Neural progenitor cell (in vitro differentiated cells): Measurements from ENCODE around the gene TM4SF5. TPM values are rescaled to one million over a fixed set of nuclear protein-coding genes. Genes with fewer than 3 reads are reported as not detected.
A peak's percentile ranks its signal among the peaks of the same experiment; 100 is the strongest.
"Not testable (repeated sequence)": the region's sequence is repeated elsewhere in the genome, so short reads cannot be mapped to it uniquely, and the experiment has no call there.

Experiments used
- DNase-seq: peaks from one replicate; pipeline ENCODE4 v3.0.0-alpha.2; 2016; ENCODE audit warnings: low spot score
- H2AFZ ChIP-seq: fragments of 200-600 bp; sonication (generic); replicated peaks from 2 replicates; pipeline ENCODE4 v1.6.1; 2016; ENCODE audit warnings: antibody characterized with exemption
- H3F3A ChIP-seq: fragments of 200-600 bp; sonication (generic); 2 replicates; pipeline ENCODE4 v1.6.1; 2016; ENCODE audit warnings: antibody characterized with exemption, low read depth
- H3K27ac ChIP-seq: fragments of 200-600 bp; sonication (generic); 2 replicates; pipeline ENCODE4 v1.5.1; 2016; ENCODE audit warnings: mild to moderate bottlenecking
- H3K27me3 ChIP-seq: fragments of 200-600 bp; sonication (generic); 2 replicates; pipeline ENCODE4 v1.6.1; 2016; ENCODE audit warnings: mild to moderate bottlenecking, moderate library complexity
- H3K36me3 ChIP-seq: fragments of 200-600 bp; sonication (generic); 2 replicates; pipeline ENCODE4 v1.5.1; 2016
- H3K4me1 ChIP-seq: fragments of 200-600 bp; sonication (generic); 2 replicates; pipeline ENCODE4 v1.6.1; 2016; ENCODE audit warnings: mixed run types
- H3K4me2 ChIP-seq: fragments of 200-600 bp; sonication (generic); 2 replicates; pipeline ENCODE4 v1.6.1; 2016
- H3K4me3 ChIP-seq: fragments of 200-600 bp; sonication (generic); 2 replicates; pipeline ENCODE4 v1.5.1; 2016
- H3K79me2 ChIP-seq: fragments of 200-600 bp; sonication (generic); 2 replicates; pipeline ENCODE4 v1.6.1; 2016; ENCODE audit warnings: low read depth
- H3K9ac ChIP-seq: fragments of 200-600 bp; sonication (generic); 2 replicates; pipeline ENCODE4 v1.6.1; 2016
- H3K9me3 ChIP-seq: fragments of 200-600 bp; sonication (generic); 2 replicates; pipeline ENCODE4 v1.5.1; 2016; ENCODE audit warnings: low read depth
- H4K20me1 ChIP-seq: fragments of 200-600 bp; sonication (generic); 2 replicates; pipeline ENCODE4 v1.6.1; 2016; ENCODE audit warnings: low read depth
- H3K27ac Mint-ChIP-seq: 3 replicates; pipeline ENCODE4 v1.8.0; 2021; ENCODE audit warnings: mixed read lengths
- H3K27me3 Mint-ChIP-seq: 2 replicates; pipeline ENCODE4 v1.8.0; 2022; ENCODE audit warnings: low read depth, mild to moderate bottlenecking, inconsistent platforms, moderate library complexity, mixed read lengths; ENCODE audit not compliant: insufficient read depth
- H3K36me3 Mint-ChIP-seq: 3 replicates; pipeline ENCODE4 v1.8.0; 2021; ENCODE audit warnings: mixed read lengths
- H3K4me1 Mint-ChIP-seq: 3 replicates; pipeline ENCODE4 v1.8.0; 2021; ENCODE audit warnings: mixed read lengths
- H3K4me3 Mint-ChIP-seq: 3 replicates; pipeline ENCODE4 v1.8.0; 2021; ENCODE audit warnings: mild to moderate bottlenecking, moderate library complexity, mixed read lengths
- H3K9me3 Mint-ChIP-seq: 3 replicates; pipeline ENCODE4 v1.8.0; 2020; ENCODE audit warnings: mixed read lengths
- CTCF ChIP-seq: fragments of 200-600 bp; sonication (generic); IDR thresholded peaks from 2 replicates; pipeline ENCODE4 v1.5.1; 2017; ENCODE audit warnings: antibody characterized with exemption, mild to moderate bottlenecking
- EZH2 ChIP-seq: fragments of 200-600 bp; sonication (generic); IDR thresholded peaks from 2 replicates; pipeline ENCODE4 v1.6.1; 2017; ENCODE audit warnings: antibody characterized with exemption, mild to moderate bottlenecking, moderate library complexity
- EZH2phosphoT487 ChIP-seq: fragments of 200-600 bp; sonication (generic); IDR thresholded peaks from 2 replicates; pipeline ENCODE4 v1.6.1; 2017; ENCODE audit warnings: antibody characterized with exemption
- total RNA-seq: library from RNA; depleted of rRNA; stranded (reverse); fragments of >200 nt; gene quantifications from 2 replicates; pipeline ENCODE4 v1.2.3, GENCODE V29; 2015; ENCODE audit warnings: low replicate concordance

Gene TM4SF5
- total RNA-seq, 1 donor from 2014 or later = not detected

DNA sequence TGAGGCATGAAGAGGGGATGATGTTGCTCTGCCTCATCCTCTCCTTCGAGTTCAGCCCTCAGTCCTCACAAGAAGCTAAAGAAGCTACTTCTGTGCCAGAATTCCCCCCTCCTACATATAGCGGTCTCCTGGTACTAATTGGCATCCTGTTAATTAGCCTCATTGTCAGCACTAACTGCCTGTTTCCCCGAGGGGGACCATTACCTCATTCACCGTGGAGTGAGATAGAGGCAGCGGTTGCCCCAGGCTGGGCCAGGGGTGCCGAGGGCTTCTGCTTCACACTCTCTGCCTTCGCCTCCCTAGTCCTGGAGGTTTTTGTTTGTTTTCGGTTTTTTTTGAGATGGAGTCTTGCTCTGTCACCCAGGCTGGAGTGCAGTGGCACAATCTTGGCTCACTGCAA is 55.7 kb downstream of the TM4SF5 start:
- no peak overlapping the region for H2AFZ ChIP-seq
- no peaks in the 10 kb centered on the region for H3K4me1 ChIP-seq
- H3K9me3 ChIP-seq = no peaks in the 10 kb centered on the region
- no peak overlapping the region for H3K27ac ChIP-seq
- no peak overlapping the region for H3K4me3 ChIP-seq
- peaks cover 6% of the 10 kb centered on the region for H3F3A ChIP-seq
- Mint-ChIP-seq H3K9me3 (no peaks in the 10 kb centered on the region), H3K36me3 (no peaks in the 10 kb centered on the region), H3K4me3 (no peak overlapping the region), H3K27ac (no peak overlapping the region), H3K4me1 (peaks cover 3% of the 10 kb centered on the region), H3K27me3 (peaks cover 3% of the 10 kb centered on the region)
- H3K27me3 ChIP-seq = no peaks in the 10 kb centered on the region
- H3K36me3 ChIP-seq = no peaks in the 10 kb centered on the region
- no peaks in the 10 kb centered on the region for H3K79me2 ChIP-seq
- peak; percentile 16 for DNase-seq
- TF ChIP-seq EZH2phosphoT487 (no peak), EZH2 (no peak), CTCF (no peak)
- H4K20me1 ChIP-seq = no peaks in the 10 kb centered on the region
- H3K4me2 ChIP-seq = no peak overlapping the region
- H3K9ac ChIP-seq = no peak overlapping the region

DNA sequence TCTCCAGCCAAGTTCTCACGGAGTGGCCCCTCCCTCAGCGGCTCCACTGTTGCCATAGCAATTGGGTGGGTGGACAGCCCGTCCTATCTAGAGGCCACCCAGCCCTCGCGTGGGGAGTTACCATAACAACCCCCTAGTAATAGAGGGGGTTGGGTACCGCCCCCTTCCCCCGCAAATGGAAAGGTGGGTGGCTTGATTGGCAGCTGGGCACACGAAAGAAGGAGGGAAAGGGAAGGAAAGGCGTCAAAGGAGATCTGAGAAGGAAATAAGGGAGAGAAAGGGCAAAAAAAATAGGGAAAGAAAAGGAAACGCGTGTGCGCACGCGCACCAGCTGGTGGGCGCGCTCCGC is 61.1 kb downstream of the TM4SF5 start:
- H3K36me3 ChIP-seq, H3K9ac ChIP-seq, H3K27me3 Mint-ChIP-seq, DNase-seq, H3K27me3 ChIP-seq, H3K27ac ChIP-seq, H3K36me3 Mint-ChIP-seq, H3F3A ChIP-seq, H3K4me1 ChIP-seq, H3K9me3 Mint-ChIP-seq, H3K9me3 ChIP-seq: not testable (repeated sequence)
- peaks cover 22% of the 10 kb centered on the region for H3K4me1 Mint-ChIP-seq
- Histone ChIP-seq H4K20me1 (peaks cover 29% of the 10 kb centered on the region), H3K79me2 (peaks cover 39% of the 10 kb centered on the region), H3K4me3 (peak overlapping the region; percentile 90), H2AFZ (peak overlapping the region; percentile 95), H3K4me2 (peak overlapping the region; percentile 93)
- peak overlapping the region; percentile 91 for H3K27ac Mint-ChIP-seq
- peak overlapping the region; percentile 94 for H3K4me3 Mint-ChIP-seq

Other genes starting within 250 kb of the TM4SF5 start
- 17.4 and 44.6 TPM in 2 replicates for gene MYBBP1A, start 216.5 kb upstream of the TM4SF5 start, total RNA-seq
- gene GGT6, start 211.3 kb upstream of the TM4SF5 start, total RNA-seq = not detected in 2 replicates
- 3.0 and 5.2 TPM in 2 replicates for gene SMTNL2, start 187.4 kb upstream of the TM4SF5 start, total RNA-seq
- gene ALOX15, start 130.2 kb upstream of the TM4SF5 start, total RNA-seq = 0.12 TPM in 1 of 2 replicates, not detected in the other
- 22.4 and 38.1 TPM in 2 replicates for gene PELP1, start 67.7 kb upstream of the TM4SF5 start, total RNA-seq
- gene ARRB2, start 61.3 kb upstream of the TM4SF5 start, total RNA-seq = 33.3 and 64.9 TPM in 2 replicates
- gene MED11, start 40.5 kb upstream of the TM4SF5 start, total RNA-seq = 27.3 and 31.6 TPM in 2 replicates
- gene ZMYND15, start 32.1 kb upstream of the TM4SF5 start, total RNA-seq = not detected in 2 replicates
- gene CXCL16, start 32.0 kb upstream of the TM4SF5 start, total RNA-seq = 0.21 and 0.43 TPM in 2 replicates
- gene VMO1, start 14.5 kb downstream of the TM4SF5 start, total RNA-seq = 0.31 TPM in 1 of 2 replicates, not detected in the other
- gene GLTPD2, start 17.1 kb downstream of the TM4SF5 start, total RNA-seq = not detected in 2 replicates
- 144 and 199 TPM in 2 replicates for gene PSMB6, start 24.3 kb downstream of the TM4SF5 start, total RNA-seq
- 23.8 and 36.0 TPM in 2 replicates for gene PLD2, start 35.3 kb downstream of the TM4SF5 start, total RNA-seq
- gene MINK1, start 61.5 kb downstream of the TM4SF5 start, total RNA-seq = 26.2 and 34.6 TPM in 2 replicates
- 1.1 and 2.3 TPM in 2 replicates for gene C17orf107, start 127.7 kb downstream of the TM4SF5 start, total RNA-seq
- gene CHRNE, start 131.2 kb downstream of the TM4SF5 start, total RNA-seq = 0.19 TPM in 1 of 2 replicates, not detected in the other
- not detected in 2 replicates for gene GP1BA, start 160.4 kb downstream of the TM4SF5 start, total RNA-seq
- gene SLC25A11, start 168.2 kb downstream of the TM4SF5 start, total RNA-seq = 35.3 and 61.6 TPM in 2 replicates
- gene RNF167, start 168.4 kb downstream of the TM4SF5 start, total RNA-seq = 43.9 and 82.1 TPM in 2 replicates
- 203 and 458 TPM in 2 replicates for gene PFN1, start 176.6 kb downstream of the TM4SF5 start, total RNA-seq
- gene ENO3, start 179.2 kb downstream of the TM4SF5 start, total RNA-seq = 20.8 and 24.5 TPM in 2 replicates
- 79.7 and 97.6 TPM in 2 replicates for gene SPAG7, start 195.9 kb downstream of the TM4SF5 start, total RNA-seq
- gene CAMTA2, start 215.8 kb downstream of the TM4SF5 start, total RNA-seq = 0.34 and 1.8 TPM in 2 replicates
- gene INCA1, start 225.6 kb downstream of the TM4SF5 start, total RNA-seq = 0.28 and 0.52 TPM in 2 replicates
- gene KIF1C, start 226.1 kb downstream of the TM4SF5 start, total RNA-seq = 22.1 and 22.2 TPM in 2 replicates